Aorta (tissue), 5 donors: ENCODE data around the gene APOL1. TPM values are rescaled to one million over a fixed set of nuclear protein-coding genes. Genes with fewer than 3 reads are reported as not detected.
"Not testable (repeated sequence)": the region's sequence is repeated elsewhere in the genome, so short reads cannot be mapped to it uniquely, and the experiment has no call there.

Experiments used
- ATAC-seq: fragments of 200-7000 bp; cut with Tn5 transposase; one replicate; pipeline ENCODE4 v1.9.1; 2022; ENCODE audit warnings: moderate library complexity; ENCODE audit not compliant: low FRiP score
- DNase-seq, 2 donors: peaks; one replicate each; pipeline ENCODE4 v3.0.0-alpha.2; 2020
- H3K27ac ChIP-seq, 2 donors: one replicate each; pipeline ENCODE4 v1.5.1; 2013; ENCODE audit warnings: low read length in 2 of 2, mild to moderate bottlenecking in 2 of 2, moderate library complexity in 2 of 2, control low read depth in 1 of 2, inconsistent platforms in 1 of 2, low read depth in 1 of 2
- H3K27me3 ChIP-seq, 2 donors: one replicate each; pipeline ENCODE4 v1.6.1; 2013; ENCODE audit warnings: control low read depth in 1 of 2, low read length in 1 of 2, mild to moderate bottlenecking in 1 of 2, moderate library complexity in 1 of 2; ENCODE audit not compliant: insufficient read depth in 2 of 2, control insufficient read depth in 1 of 2
- H3K36me3 ChIP-seq, 2 donors: one replicate each; pipeline ENCODE4 v1.6.1; 2013; ENCODE audit warnings: control low read depth in 1 of 2, low read length in 1 of 2, mild to moderate bottlenecking in 1 of 2; ENCODE audit not compliant: insufficient read depth in 2 of 2, control insufficient read depth in 1 of 2
- H3K4me1 ChIP-seq, 2 donors: one replicate each; pipeline ENCODE4 v1.6.1; 2013; ENCODE audit warnings: low read length in 2 of 2, control low read depth in 1 of 2, mild to moderate bottlenecking in 1 of 2, moderate library complexity in 1 of 2; ENCODE audit not compliant: insufficient read depth in 2 of 2, control insufficient read depth in 1 of 2
- H3K4me3 ChIP-seq, 2 donors: one replicate each; pipeline ENCODE4 v1.5.1; 2013; ENCODE audit warnings: low read length in 2 of 2, control low read depth in 1 of 2, mild to moderate bottlenecking in 1 of 2
- H3K9me3 ChIP-seq: one replicate; pipeline ENCODE4 v1.6.1; 2013; ENCODE audit warnings: mild to moderate bottlenecking, low read length; ENCODE audit not compliant: control insufficient read depth
- WGBS, 2 donors: extraction: QIAGEN DNeasy Blood & Tissue Kit; methylation state at CpG; one replicate each; pipeline ENCODE4 v1.1.7; 2013; 5-methylcytosine and 5-hydroxymethylcytosine counted together
- intact Hi-C, 2 donors: fragments of 100-400 bp; cut with DNase I; formaldehyde crosslinking; loops; one replicate each; pipeline versions ENCODE4 v1.14.2 to v1.15.0; 2022
- polyA plus RNA-seq, 2 donors: library from polyadenylated mRNA; stranded (reverse); fragments of 200-250 nt; gene quantifications; one replicate each; pipeline ENCODE4 v1.2.3, GENCODE V29; 2013
- total RNA-seq, 2 donors: library from RNA; stranded (reverse); fragmentation: NEBNext Ultra II Directional; extraction: Animal tissue kit (Norgen Biotek cat#: 25700); gene quantifications; one replicate each; pipeline ENCODE4 v1.2.1, GENCODE V29; 2021
- donor health status: healthy with polysubstance abuse.
- donor health status: Bipolar disorder and iron deficiency.
- donor health status: DM: no; HTN: no; CAD: no.
- donor health status: DM: no; HTN: no; CAD: no.
- donor health status: DM: yes; HTN: yes; CAD: no.

Gene APOL1
- total and polyA plus RNA-seq, 4 donors: 14.1 to 74.0 (median 43.2) TPM

DNA sequence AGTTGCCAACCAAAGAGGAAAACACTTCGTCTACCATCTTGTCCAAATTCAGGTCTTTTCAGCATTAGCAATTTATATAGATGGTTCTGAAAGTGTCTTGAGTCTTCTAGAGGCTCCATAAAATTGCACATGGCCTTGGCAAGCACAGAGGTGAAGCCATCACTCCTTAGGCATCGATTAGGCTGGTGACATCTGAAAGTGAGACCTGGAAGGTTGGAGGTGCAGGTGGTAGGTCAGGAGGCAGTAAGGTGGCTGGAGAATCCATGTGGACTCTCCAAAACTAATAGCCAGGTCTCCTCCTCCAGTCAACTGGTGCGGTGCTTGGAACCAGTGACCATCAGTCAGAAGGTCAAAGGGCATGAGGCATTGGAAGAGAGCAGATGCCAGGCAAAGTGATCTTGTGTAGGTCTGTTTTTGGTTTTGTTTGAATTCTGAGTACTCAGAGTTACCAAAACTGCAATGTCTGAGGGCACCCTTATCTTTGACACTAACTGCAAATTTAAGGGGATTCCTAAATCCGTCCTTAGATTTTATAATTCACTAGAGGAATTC lies 7.1 kb upstream of the APOL1 start:
- intact Hi-C loops: no loop called here
- Histone ChIP-seq H3K27me3 (no peaks in the 10 kb centered on the region), H3K4me3 (no peak overlapping the region), H3K9me3 (no peaks in the 10 kb centered on the region), H3K4me1 (no peaks in the 10 kb centered on the region), H3K27ac (no peak overlapping the region), H3K36me3 (no peaks in the 10 kb centered on the region)
- ATAC-seq (no peak), DNase-seq (no peak)
- WGBS, 2 donors: 72% methylated on average over 4 of the region's 4 CpGs

DNA sequence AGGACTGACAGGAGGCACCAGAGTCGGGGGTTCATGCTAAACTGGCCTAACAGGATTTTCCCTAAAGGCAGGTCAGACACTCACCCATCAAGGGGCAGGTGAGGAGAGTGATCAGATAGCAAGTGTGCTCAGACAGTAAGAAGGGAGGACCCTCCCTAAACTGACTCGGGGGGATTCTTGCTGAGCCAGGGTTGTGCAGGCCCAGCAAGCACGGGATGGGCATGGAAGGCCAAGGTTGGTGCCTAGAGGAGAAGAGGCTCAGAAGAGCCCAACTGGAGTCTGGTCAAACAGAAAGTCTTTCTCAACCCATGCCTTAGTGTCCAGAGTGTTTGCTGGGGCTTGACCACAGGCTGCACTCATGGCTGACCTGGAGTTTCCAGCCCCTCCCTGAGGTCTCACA lies 6.2 kb upstream of the APOL1 start:
- DNase-seq (no peak), ATAC-seq (no peak)
- H3K9me3 ChIP-seq: no peaks in the 10 kb centered on the region
- H3K36me3 ChIP-seq: no peaks in the 10 kb centered on the region
- H3K4me3 ChIP-seq: no peak overlapping the region
- no peaks in the 10 kb centered on the region for H3K4me1 ChIP-seq
- intact Hi-C loops: no loop called here
- H3K27ac ChIP-seq: no peak overlapping the region
- 94 to 95% methylated on average over 3 of the region's 3 CpGs for WGBS, 2 donors
- H3K27me3 ChIP-seq: no peaks in the 10 kb centered on the region

GRCh38 chr22:36247955-36248354 lies 5.0 kb upstream of the APOL1 start:
- DNase-seq: no peak
- no peak overlapping the region for H3K4me3 ChIP-seq
- no peaks in the 10 kb centered on the region for H3K36me3 ChIP-seq
- no peak for ATAC-seq
- H3K4me1 ChIP-seq: no peaks in the 10 kb centered on the region
- intact Hi-C loops: no loop called here
- H3K27me3 ChIP-seq: no peaks in the 10 kb centered on the region
- H3K9me3 ChIP-seq: no peaks in the 10 kb centered on the region
- WGBS, 2 donors: 83 to 86% methylated on average over 5 of the region's 5 CpGs
- H3K27ac ChIP-seq: no peak overlapping the region

DNA sequence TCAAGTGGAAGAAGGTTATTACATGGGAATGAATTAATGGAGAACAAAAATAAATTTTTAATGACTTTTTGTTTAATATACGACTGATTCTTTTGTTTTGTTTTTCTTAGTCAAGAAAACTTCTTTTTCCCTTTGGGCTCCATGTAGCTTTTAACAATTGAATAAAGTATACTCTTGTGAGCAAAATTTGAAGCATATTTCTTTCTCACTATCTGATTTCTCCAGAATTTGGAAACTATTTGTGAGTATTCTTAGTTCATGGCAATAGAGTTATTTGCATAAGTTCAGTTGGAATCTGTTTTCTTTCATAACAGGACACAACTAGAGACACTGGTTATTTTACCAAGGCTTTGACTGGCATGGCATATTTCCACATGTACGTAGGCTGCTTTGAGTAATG lies 3.8 kb upstream of the APOL1 start:
- no peaks in the 10 kb centered on the region for H3K36me3 ChIP-seq
- no peaks in the 10 kb centered on the region for H3K27me3 ChIP-seq
- H3K4me3 ChIP-seq: no peak overlapping the region
- ATAC-seq (no peak), DNase-seq (no peak)
- no peaks in the 10 kb centered on the region for H3K9me3 ChIP-seq
- no peaks in the 10 kb centered on the region for H3K4me1 ChIP-seq
- no peak overlapping the region for H3K27ac ChIP-seq
- intact Hi-C loops: no loop called here
- WGBS, 2 donors: 32 to 58% methylated on average over 2 of the region's 2 CpGs

GRCh38 chr22:36250292-36250960 lies 2.5 kb upstream of the APOL1 start:
- H3K27ac ChIP-seq, H3K9me3 ChIP-seq, ATAC-seq, H3K4me1 ChIP-seq, H3K36me3 ChIP-seq, H3K4me3 ChIP-seq, intact Hi-C loops, H3K27me3 ChIP-seq, DNase-seq: not testable (repeated sequence)
- 91 to 93% methylated on average over 24 of the region's 24 CpGs for WGBS, 2 donors

DNA sequence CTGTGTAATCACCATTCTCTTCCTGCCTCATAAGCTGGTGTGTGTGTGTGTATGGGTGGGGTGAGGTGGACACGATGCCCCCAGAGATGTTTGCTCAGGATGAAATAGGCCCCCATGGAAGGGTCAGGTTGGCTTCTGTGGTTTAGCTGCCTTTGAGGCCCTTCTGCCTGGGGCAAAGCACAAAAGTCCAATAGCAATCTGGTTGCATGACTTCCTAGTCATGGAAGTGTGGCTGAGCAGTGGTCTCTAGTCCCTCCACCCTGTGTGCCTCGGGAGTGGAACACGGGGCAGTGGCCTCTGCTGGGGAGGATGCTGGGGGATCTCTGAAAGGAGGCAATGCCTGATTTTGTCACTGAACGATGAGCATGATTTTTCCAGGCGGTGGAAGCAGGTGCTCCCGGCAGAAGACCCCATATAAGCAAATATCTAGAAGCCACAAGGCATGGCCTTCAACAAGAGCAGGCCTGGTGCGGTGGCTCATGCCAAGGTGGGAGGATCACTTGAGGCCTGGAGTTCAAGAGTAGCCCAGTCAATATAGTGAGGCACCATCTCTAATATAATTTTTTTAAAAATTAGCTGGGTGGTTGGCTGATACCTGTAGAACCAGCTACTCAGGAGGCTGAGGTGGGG lies 839 bp upstream of the APOL1 start:
- intact Hi-C loops, H3K4me3 ChIP-seq, H3K27ac ChIP-seq, H3K9me3 ChIP-seq, H3K4me1 ChIP-seq, DNase-seq, ATAC-seq, H3K36me3 ChIP-seq, H3K27me3 ChIP-seq: not testable (repeated sequence)
- WGBS, 2 donors: 93 to 96% methylated on average over 7 of the region's 7 CpGs

- no peaks in the 10 kb centered on the region for H3K4me1 ChIP-seq
- 62 to 63% methylated on average over 7 of the region's 7 CpGs for WGBS, 2 donors
Measured at GRCh38 chr22:36253523-36254490, 874 bp downstream of the APOL1 start.

DNA sequence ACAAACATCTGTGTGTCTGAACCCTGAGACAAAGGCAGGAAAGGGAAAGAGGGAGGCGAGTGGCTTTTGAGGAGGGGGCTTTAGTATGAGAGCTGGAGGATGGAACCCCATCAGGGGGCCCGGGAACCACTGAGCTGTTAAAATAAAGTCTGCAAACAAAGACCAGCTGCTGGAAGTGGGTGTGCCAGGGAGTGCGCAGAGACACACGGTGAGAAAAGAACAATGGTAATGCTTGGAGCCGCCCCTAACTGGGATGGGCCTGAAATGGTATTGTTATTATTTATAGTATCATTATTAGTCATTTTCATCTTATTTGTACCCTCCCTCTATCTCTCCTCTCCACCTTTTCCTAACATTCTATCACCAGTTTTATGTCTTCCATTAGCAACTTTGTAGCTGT lies 2.6 kb downstream of the APOL1 start:
- DNase-seq, H3K27ac ChIP-seq, intact Hi-C loops, H3K4me3 ChIP-seq, H3K9me3 ChIP-seq, H3K36me3 ChIP-seq, H3K27me3 ChIP-seq, ATAC-seq, H3K4me1 ChIP-seq: not testable (repeated sequence)
- WGBS, 2 donors: 100% methylated on average over 1 of the region's 5 CpGs; no CpG with 5 or more reads in 1 of the 2 donors

More at GRCh38 chr22:36253523-36254490, 874 bp downstream of the APOL1 start:
- Histone ChIP-seq H3K27me3 (no peaks in the 10 kb centered on the region), H3K4me3 (no peak overlapping the region), H3K36me3 (no peaks in the 10 kb centered on the region), H3K9me3 (no peaks in the 10 kb centered on the region), H3K27ac (peak overlapping the region in 1 of 2 donors; percentile 31)
- intact Hi-C loops: no loop called here
- DNase-seq: no peak
- ATAC-seq: peak; percentile 38
